ENCODE results near the gene AFF3.

DNA sequence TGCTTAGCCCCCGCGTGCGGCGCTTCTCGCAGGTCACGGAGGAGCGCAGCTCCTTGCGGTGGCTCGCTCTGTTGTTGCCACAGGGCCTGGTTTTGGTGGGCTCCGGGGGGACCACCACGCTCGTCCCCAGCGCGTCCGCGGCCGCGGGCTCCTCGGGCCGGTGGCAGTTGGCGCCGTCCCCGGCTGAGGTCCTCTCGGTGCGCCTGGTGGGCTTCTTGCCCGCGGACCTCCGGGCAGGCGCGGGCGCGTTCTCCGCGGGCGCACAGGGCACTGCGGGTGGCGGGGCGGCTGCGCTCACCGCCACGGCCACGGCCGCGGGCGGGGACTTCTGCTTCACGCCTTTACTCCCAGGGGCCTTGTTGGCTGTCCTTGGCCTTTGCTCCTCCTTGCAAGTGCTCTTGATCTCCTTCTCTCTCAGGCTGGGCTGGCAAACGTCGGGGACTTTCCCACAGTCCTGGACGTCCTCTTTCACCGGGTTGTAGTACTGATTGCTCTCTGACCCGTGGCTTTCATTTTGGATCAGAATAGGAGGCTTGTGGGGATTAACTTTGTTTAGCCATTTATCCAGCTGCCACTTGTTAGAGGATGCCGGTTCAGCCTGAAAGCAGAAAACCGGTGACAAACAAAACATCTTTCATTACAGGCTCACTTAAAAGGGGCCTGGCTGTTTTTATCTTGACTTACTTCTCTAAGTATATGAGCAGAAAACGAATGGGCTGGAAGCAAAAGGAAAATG, 548.5 kb downstream of the AFF3 start:
- TF ChIP-seq, protein P1, sequence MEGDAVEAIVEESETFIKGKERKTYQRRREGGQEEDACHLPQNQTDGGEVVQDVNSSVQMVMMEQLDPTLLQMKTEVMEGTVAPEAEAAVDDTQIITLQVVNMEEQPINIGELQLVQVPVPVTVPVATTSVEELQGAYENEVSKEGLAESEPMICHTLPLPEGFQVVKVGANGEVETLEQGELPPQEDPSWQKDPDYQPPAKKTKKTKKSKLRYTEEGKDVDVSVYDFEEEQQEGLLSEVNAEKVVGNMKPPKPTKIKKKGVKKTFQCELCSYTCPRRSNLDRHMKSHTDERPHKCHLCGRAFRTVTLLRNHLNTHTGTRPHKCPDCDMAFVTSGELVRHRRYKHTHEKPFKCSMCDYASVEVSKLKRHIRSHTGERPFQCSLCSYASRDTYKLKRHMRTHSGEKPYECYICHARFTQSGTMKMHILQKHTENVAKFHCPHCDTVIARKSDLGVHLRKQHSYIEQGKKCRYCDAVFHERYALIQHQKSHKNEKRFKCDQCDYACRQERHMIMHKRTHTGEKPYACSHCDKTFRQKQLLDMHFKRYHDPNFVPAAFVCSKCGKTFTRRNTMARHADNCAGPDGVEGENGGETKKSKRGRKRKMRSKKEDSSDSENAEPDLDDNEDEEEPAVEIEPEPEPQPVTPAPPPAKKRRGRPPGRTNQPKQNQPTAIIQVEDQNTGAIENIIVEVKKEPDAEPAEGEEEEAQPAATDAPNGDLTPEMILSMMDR (conservative IDR thresholded peaks at IDR 0.05), result no peak
- TF ChIP-seq EZH2 (IDR thresholded peaks at IDR 0.05; ENCODE audit: low read depth), result no peak

Measured in PC-9 (cell line).